ENCODE measurements around the gene PARP14. TPM values are rescaled to one million over a fixed set of nuclear protein-coding genes. Genes with fewer than 3 reads are reported as not detected.
"Not testable (repeated sequence)": the region's sequence is repeated elsewhere in the genome, so short reads cannot be mapped to it uniquely, and the experiment has no call there.

PARP14 gene
- total RNA-seq, 1 donor from 2014 or later: 36.5 TPM

DNA sequence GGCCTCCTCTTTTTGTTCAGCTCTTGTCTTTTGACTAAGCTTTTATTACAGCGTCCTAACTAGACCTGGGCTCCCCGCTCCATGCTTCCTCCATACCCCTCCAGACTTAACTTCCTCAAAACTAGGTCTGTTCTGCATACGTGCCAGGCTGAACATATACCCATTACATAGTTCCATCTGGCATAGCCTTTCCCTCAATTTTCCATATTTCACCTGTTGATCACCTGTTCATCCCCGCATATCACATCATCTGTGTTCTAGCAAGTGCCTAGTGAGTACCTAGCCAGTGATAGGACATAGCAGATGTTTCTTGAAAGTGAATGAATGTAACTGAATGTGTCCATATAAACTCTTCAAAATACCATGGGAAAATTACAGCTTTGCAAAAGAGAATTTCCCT, 36.0 kb downstream of the PARP14 start:
- no peak for DNase-seq (ENCODE audit: low spot score)

- DNase-seq (ENCODE audit: low spot score): no peak
Measured at GRCh38 chr3:122719273-122719921, 38.8 kb downstream of the PARP14 start.

GRCh38 chr3:122725106-122725505, 44.5 kb downstream of the PARP14 start:
- no peak for DNase-seq (ENCODE audit: low spot score)

- DNase-seq (ENCODE audit: low spot score): no peak
Measured at GRCh38 chr3:122727294-122727693, 46.7 kb downstream of the PARP14 start.

DNA sequence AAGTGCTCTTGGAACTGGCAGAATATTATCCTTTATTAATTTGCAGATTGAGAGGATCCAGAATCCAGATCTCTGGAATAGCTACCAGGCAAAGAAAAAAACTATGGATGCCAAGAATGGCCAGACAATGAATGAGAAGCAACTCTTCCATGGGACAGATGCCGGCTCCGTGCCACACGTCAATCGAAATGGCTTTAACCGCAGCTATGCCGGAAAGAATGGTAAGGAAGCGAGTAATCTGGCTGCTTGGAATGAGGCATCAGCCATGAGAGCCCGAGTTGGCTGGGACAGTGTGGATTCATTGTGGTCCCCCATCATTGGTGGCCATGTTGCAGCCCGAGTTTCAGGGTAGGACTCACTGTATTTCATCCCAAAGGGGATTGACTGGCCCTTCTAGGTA, 47.1 kb downstream of the PARP14 start:
- no peak for DNase-seq (ENCODE audit: low spot score)

GRCh38 chr3:122728186-122728585, 47.5 kb downstream of the PARP14 start:
- DNase-seq (ENCODE audit: low spot score): no peak

GRCh38 chr3:122728756-122729514, 48.3 kb downstream of the PARP14 start:
- no peak for DNase-seq (ENCODE audit: low spot score)

DNA sequence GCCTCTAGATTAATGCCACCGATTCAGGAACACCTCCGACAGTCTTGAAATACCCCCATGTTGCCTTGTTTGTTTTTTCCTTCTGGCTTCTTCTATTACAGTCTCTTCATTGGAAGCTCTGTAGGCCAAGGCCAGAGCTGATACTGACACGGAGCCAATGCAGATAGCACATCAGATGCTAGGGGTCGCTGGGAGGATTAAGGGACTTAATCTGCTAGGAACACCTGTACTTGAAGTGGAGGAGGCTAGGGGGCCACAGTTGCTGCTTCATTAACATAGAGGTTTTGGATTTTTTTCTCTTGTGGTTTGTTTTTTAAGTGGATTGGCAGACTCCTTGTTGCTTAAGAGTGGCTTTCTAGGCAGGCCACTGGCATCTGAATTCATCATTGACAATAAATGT, 49.6 kb downstream of the PARP14 start:
- no peak for DNase-seq (ENCODE audit: low spot score)

DNA sequence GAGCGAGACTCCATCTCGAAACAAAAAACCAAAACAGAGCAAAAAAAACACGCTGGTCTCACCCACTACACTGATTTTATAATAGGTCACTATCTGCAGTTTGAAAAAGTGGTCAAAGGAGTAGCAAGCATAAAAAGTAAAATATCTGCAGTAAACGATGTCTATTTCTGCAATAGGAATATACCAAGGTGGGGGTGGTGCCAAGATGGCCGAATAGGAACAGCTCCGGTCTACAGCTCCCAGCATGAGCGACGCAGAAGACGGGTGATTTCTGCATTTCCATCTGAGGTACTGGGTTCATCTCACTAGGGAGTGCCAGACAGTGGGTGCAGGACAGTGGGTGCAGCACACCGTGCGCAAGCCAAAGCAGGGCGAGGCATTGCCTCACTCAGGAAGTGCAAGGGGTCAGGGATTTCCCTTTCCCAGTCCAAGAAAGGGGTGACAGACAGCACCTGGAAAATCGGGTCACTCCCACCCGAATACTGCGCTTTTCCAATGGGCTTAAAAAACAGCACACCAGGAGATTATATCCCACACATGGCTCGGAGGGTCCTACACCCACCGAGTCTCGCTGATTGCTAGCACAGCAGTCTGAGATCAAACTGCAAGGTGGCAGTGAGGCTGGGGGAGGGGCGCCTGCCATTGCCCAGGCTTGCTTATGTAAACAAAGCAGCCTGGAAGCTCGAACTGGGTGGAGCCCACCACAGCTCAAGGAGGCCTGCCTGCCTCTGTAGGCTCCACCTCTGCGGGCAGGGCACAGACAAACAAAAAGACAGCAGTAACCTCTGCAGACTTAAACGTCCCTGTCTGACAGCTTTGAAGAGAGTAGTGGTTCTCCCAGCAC, 52.3 kb downstream of the PARP14 start:
- not testable (repeated sequence) for DNase-seq (ENCODE audit: low spot score)

DNA sequence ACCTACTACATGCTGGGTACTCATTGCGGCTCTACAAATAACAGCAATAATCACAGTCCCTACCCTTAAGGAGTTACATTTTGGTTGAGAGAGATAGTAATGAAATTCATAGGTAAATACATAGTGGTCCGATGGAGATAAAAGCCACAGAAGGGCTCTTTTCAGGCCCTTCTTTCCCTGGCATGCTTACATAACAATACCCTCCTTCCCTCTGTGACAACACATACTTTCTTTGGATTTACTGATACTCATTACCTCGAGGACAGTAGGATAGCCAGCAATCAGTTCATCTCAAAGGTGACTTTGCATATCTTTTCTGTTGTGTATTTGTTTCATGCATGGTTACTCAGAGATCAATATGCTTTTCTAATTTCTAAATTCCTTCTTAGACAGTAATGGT, 58.5 kb downstream of the PARP14 start:
- DNase-seq (ENCODE audit: low spot score): no peak

DNA sequence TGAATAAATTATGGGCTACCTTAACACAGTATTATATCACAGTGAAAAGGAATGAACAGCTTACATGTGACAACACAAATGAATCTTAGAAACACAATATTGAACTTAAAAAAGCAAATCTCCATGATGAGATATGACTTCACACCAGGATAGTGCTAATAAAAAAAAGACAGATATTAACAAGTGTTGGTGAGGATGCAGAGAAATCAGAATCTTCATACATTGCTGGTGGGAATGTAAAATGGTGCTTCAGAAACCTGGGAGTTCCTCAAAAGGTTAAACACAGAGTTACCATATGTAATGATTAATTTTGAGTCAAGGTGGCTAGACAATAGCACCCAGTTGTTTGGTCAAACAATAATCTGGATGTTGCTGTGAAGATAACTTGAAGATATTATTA, 61.6 kb downstream of the PARP14 start:
- DNase-seq (ENCODE audit: low spot score): no peak

DNA sequence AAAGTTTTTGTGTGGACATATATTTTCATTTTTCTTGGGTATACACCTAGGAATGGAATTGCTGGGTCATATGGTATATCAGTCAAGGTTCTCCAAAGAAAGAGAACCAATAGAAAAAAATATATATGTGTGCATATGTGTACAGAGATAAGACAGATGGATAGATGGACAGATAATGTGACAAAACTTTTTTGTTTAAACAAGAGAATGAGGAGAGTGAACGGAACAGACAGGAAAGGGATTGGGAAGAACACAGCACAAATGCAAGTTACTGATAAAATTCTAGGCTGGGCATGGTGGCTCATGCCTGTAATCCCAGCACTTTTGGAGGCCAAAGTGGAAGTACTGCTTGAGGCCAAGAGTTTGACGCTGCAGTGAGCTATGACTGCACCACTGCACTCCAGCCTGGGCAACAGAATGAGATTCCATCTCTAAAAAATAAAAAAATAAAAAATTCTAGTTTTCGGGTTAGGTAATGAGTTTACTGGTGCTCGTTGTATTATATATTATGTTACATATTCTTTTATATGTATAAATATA, 63.0 kb downstream of the PARP14 start:
- DNase-seq (ENCODE audit: low spot score): no peak

- no peak for DNase-seq (ENCODE audit: low spot score)
Measured at GRCh38 chr3:122745369-122746021, 64.9 kb downstream of the PARP14 start.

GRCh38 chr3:122747295-122747694, 66.7 kb downstream of the PARP14 start:
- not testable (repeated sequence) for DNase-seq (ENCODE audit: low spot score)

- DNase-seq (ENCODE audit: low spot score): no peak
Measured at GRCh38 chr3:122748347-122748746, 67.7 kb downstream of the PARP14 start.

DNA sequence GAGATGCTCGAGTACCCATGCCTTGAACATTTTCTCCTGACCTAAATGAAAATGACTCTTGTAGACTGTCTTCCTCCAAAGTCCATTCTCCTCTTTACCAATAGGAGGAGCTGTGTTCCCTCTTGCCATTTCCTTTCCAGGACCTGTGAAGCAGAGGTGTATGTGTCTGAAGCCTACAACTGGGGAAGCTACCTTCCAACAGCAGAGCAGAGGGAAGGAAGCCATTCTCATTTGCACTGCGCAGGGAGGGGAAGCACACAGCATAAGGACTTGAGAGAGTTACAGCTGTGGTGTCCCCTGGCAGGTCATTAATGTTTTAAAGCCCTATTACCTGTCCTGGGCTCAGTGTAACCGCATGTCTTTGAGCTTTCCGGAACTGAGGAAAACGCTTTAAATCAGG, 74.3 kb downstream of the PARP14 start:
- DNase-seq (ENCODE audit: low spot score): no peak

DNA sequence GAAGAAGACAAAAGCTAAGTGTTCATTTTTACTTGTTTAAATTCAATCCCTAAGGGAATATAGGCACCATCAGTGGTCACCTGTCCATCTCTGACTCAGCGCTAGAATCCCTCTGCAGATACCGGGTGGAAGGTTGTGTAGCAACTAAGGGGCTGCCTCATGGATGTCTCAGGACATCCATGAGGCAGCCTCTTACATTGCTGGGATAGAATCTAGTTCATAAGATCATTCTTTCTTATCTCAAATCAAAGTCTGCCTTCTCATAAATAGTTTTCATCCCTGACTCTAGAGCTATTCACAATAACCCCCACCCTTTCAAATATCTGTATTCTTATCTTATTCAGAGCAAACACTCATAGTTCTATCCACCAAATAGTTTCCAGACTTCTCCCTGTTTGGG, 74.9 kb downstream of the PARP14 start:
- no peak for DNase-seq (ENCODE audit: low spot score)

DNA sequence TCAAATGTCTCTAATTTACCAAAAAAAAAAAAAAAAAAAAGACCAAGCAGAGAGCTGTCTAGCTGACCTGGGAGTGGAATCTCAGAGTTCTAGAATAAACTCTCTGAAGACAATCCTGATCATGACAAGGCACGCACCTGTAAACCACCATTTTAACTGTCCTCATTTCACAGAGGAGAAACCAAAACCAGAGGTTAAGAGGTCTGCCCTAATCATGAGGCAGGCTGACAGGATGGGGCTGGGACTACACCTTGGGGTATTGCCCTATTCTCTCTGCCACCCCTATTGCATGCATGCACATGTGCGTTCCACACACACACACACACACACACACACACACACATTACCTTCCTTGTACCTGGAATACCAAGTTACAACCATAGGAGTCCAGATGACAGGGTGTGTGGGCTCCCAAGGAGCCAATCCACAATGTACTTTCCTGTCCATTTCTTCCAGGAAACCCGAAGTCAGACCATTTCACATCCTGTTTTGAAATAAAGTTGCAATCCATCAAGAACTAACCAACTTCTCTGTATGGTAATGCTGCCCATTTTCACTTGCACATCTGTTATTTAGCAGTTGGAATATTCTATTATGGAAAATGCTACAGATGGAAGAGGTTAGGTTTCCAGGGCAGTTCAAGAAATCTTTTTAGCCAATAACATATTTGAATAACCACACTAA, 78.4 kb downstream of the PARP14 start:
- DNase-seq (ENCODE audit: low spot score): no peak

GRCh38 chr3:122760453-122761271, 80.0 kb downstream of the PARP14 start:
- no peak for DNase-seq (ENCODE audit: low spot score)

DNA sequence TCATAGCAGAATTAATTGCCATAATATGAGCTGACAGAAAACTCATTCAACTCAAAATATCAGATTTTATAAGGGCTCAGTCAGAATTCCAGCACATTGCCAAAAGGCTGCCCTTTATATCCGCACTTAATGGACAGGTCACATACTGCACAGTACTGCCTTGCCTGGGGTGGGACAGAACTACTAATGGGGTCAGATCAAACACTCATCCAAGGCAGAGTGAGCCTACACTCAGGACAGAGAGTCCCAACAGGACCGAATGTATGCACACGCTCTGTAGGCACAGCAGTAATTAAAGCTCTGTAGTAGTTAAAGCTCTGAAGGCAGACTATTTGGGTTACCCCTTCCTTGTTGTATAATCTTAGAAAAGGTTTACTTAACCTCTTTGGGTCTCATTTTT, 85.8 kb downstream of the PARP14 start:
- no peak for DNase-seq (ENCODE audit: low spot score)
